Inflammatory macrophage treated with lipopolysaccharide for 1 hour (primary cell): ENCODE data around the gene AQP6.
"Not testable (repeated sequence)": the region's sequence is repeated elsewhere in the genome, so short reads cannot be mapped to it uniquely, and the experiment has no call there.

Experiments used
- DNase-seq, 2 donors: peaks; one replicate each; pipeline ENCODE4 v3.0.0-alpha.2; 2020 to 2022

Gene AQP6

GRCh38 chr12:49971141-49971540, 1.6 kb upstream of the AQP6 start:
- no peak for DNase-seq

- no peak for DNase-seq
Measured at GRCh38 chr12:49972129-49972528, 618 bp upstream of the AQP6 start.

GRCh38 chr12:49973361-49973830, 649 bp downstream of the AQP6 start:
- no peak for DNase-seq

GRCh38 chr12:49974231-49974675, 1.5 kb downstream of the AQP6 start:
- DNase-seq, result peak in 1 of 2 donors; percentile 37

- DNase-seq, result no peak
Measured at GRCh38 chr12:49974677-49975317, 2.0 kb downstream of the AQP6 start.

GRCh38 chr12:49975318-49975761, 2.6 kb downstream of the AQP6 start:
- DNase-seq, result no peak

- peak in 1 of 2 donors; percentile 68 for DNase-seq
Measured at GRCh38 chr12:49976557-49976956, 3.8 kb downstream of the AQP6 start.

GRCh38 chr12:49978125-49978524, 5.4 kb downstream of the AQP6 start:
- DNase-seq, result no peak

GRCh38 chr12:49979016-49979586, 6.4 kb downstream of the AQP6 start:
- no peak for DNase-seq

- DNase-seq, result no peak
Measured at GRCh38 chr12:49979791-49980190, 7.0 kb downstream of the AQP6 start.

GRCh38 chr12:49980501-49981349, 8.0 kb downstream of the AQP6 start:
- no peak for DNase-seq

- DNase-seq, result peak; percentile 49 to 66
Measured at GRCh38 chr12:49982246-49983087, 9.7 kb downstream of the AQP6 start.

GRCh38 chr12:49983892-49984291, 11.1 kb downstream of the AQP6 start:
- DNase-seq, result peak; percentile 48 to 61

- DNase-seq, result no peak
Measured at GRCh38 chr12:49984476-49985359, 12.0 kb downstream of the AQP6 start.

- DNase-seq, result no peak
Measured at GRCh38 chr12:49985981-49986380, 13.2 kb downstream of the AQP6 start.

- peak; percentile 47 to 80 for DNase-seq
Measured at GRCh38 chr12:49986476-49986875, 13.7 kb downstream of the AQP6 start.

GRCh38 chr12:49987625-49988303, 15.0 kb downstream of the AQP6 start:
- DNase-seq, result peak; percentile 33 to 66

- not testable (repeated sequence) for DNase-seq
Measured at GRCh38 chr12:49989400-49989799, 16.7 kb downstream of the AQP6 start.

GRCh38 chr12:49990273-49990672, 17.5 kb downstream of the AQP6 start:
- peak; percentile 79 to 86 for DNase-seq

- DNase-seq, result no peak
Measured at GRCh38 chr12:49998453-49998852, 25.7 kb downstream of the AQP6 start.

GRCh38 chr12:50003595-50003994, 30.8 kb downstream of the AQP6 start:
- no peak for DNase-seq
